ENCODE measurements around the gene CELF2.
"Not testable (repeated sequence)": the region's sequence is repeated elsewhere in the genome, so short reads cannot be mapped to it uniquely, and the experiment has no call there.

The CELF2 gene

GRCh38 chr10:11364241-11364640 lies 346.6 kb downstream of the CELF2 start:
- no peak for DNase-seq

DNA sequence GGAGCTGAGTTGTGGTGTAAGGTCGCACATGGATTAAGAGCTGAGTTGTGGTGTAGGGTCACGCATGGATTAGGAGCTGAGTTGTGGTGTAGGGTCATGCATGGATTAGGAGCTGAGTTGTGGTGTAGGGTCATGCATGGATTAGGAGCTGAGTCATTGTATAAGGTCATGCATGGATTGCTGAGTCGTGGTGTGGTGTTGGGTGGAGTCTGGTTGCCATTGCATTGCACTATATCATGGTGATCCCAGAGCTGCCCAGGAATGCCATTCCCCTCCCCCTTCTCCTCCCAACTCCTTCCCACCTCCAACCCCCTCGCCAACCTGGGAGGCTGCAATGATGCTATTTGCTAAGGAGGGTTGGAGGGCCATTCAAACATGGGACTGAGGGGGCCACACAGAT lies 349.2 kb downstream of the CELF2 start:
- DNase-seq, result not testable (repeated sequence)

GRCh38 chr10:11367505-11367904 lies 349.8 kb downstream of the CELF2 start:
- DNase-seq, result no peak

DNA sequence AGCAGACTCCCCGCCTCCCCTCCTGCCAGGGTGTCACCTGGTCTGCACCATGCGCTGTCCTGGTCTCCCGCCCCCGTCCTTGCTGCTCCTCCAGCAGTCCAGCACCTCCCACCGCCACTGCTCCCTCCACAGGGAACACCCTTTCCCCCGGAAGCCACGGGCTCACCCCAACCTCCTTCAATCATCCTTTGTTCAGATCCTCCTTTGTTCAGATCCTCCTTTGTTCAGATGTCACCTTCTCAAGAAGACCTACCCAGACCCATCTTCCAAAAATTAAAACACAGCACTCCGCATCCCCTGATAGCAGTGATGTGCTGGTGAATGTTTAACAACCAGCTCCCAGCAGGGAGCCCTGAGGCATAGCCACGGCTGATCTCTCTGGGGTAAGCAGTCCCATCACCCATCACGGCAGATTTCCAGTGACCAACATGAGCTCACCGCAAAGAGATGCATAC lies 356.1 kb downstream of the CELF2 start:
- DNase-seq, result no peak

DNA sequence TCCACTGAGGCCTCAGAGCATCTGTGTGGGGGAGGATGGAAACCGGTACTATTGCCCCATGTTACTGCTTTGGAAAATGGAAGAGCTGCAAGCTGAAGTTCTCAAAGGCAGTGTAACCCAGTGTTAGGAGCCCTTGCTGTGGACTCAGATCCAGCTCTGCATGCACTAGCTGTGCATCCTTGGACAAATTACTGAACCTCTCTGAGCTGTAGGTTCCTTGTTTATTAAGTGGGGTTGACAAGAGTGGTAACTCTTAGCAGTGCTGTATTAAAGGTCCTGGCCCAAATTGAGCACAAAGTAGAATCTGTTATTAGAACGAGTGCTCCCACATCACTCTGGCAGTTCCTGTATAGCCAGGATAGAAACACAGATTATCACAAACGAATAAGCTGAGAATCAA lies 359.6 kb downstream of the CELF2 start:
- no peak for DNase-seq

GRCh38 chr10:11378835-11379234 lies 361.2 kb downstream of the CELF2 start:
- DNase-seq, result no peak

DNA sequence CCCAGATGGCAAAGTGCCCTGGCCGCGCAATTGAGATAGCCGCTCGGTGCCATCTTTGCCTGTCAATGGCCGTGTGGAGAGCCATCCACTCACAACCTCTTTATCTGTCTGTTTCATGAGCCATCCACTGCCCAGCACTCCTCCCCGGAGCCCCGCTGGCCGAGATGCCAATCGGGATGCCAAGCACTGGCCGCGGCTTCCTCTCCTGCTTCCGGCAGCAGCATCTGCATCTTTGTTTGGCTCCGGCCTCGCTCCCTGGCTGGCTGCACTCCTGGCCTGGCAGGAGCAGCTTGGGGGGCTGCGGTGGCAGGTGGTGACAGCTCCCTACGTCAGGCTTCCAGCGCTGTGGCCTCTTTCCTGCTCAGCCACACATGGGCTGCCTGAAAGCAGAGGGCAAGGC lies 362.1 kb downstream of the CELF2 start:
- no peak for DNase-seq

DNA sequence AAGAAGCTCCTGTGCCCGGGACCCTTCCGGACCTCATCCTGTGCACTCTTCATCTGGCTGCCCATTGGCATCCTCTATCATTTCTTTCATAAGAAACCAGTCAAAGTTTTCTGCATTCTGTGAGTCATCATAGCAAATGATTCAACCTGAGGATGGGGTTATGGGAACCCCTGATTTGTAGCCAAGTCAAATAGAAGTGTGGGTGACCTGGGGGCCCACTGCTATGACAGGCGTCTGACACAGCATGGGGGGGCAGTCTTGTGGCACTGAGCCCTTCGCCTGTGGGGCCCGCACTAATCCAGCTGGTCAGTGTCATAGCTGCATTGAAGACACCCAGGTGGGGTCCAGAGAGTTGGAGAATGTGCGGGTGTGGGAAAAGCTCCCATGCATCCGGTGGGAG lies 363.4 kb downstream of the CELF2 start:
- no peak for DNase-seq

- DNase-seq, result no peak
Observed at GRCh38 chr10:11381511-11381910, 363.8 kb downstream of the CELF2 start.

DNA sequence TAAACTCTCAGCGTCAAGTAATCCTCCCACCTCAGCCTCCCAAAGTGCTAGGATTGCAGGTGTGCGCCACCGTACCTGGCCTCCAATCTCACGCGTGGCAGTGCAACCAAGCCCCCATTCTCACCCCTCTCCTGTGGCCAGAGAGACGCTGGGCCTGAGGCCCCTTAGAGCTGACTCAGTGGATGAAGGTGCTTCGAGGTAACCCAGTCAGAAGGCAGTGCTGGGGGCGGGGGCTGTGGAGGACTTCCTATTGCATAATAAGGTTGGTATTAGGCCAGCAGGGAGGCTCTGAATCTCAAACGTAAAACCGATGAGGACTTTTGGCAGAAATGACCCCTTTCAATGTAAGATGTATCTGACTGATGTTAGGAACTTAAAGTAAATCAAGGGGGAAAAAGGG lies 364.5 kb downstream of the CELF2 start:
- DNase-seq, result no peak

- no peak for DNase-seq
Observed at GRCh38 chr10:11386044-11386443, 368.4 kb downstream of the CELF2 start.

Data from stimulated activated CD4-positive, alpha-beta T cell treated with anti-CD3 and anti-CD28 coated beads, Interleukin-2, amount 100 ng/mL, for 48 hours (primary cell).